CD4-positive, alpha-beta T cell (primary cell): ENCODE measurements around the gene KDR. TPM values are rescaled to one million over a fixed set of nuclear protein-coding genes. Genes with fewer than 3 reads are reported as not detected.

Source experiments
- ATAC-seq: fragments of 200-7000 bp; cut with Tn5 transposase; one replicate; pipeline ENCODE4 v1.10.0; 2022; ENCODE audit warnings: mild to moderate bottlenecking; ENCODE audit not compliant: poor library complexity
- CTCF ChIA-PET: fragments of 350-600 bp; sonication (Branson Sonifier 250); formaldehyde crosslinking; loops from one replicate; lab custom pipeline; 2021; ENCODE audit warnings: antibody characterized with exemption, inconsistent platforms; lab: Charles Lee
- POLR2A ChIA-PET: fragments of 350-600 bp; sonication (Branson Sonifier 250); formaldehyde crosslinking; loops from one replicate; lab custom pipeline; 2021; ENCODE audit warnings: antibody characterized with exemption, inconsistent platforms; lab: Charles Lee
- DNase-seq, 14 experiments: peaks; one replicate each; pipeline ENCODE4 v3.0.0-alpha.2; 2013 to 2020; ENCODE audit warnings: mixed read lengths in 2 of 14
- H3K27ac ChIP-seq, 2 donors: one replicate each; pipeline versions ENCODE4 v1.5.1 to v1.7.0; 2013; ENCODE audit warnings: low read length in 2 of 2, low read depth in 1 of 2, mild to moderate bottlenecking in 1 of 2
- H3K27me3 ChIP-seq, 2 experiments: 1 replicate in 1 of 2; 2 replicates in 1 of 2; pipeline versions ENCODE4 v1.6.1 to v1.7.0; 2013; ENCODE audit warnings: low read length in 2 of 2, control low read depth in 1 of 2, mild to moderate bottlenecking in 1 of 2, moderate library complexity in 1 of 2; ENCODE audit not compliant: insufficient read depth in 2 of 2, control insufficient read depth in 1 of 2
- H3K36me3 ChIP-seq: one replicate; pipeline ENCODE4 v1.6.1; 2013; ENCODE audit warnings: low read length, control low read depth; ENCODE audit not compliant: insufficient read depth
- H3K4me1 ChIP-seq: one replicate; pipeline ENCODE4 v1.6.1; 2013; ENCODE audit warnings: low read length, control low read depth; ENCODE audit not compliant: insufficient read depth
- H3K4me3 ChIP-seq: one replicate; pipeline ENCODE4 v1.5.1; 2013; ENCODE audit warnings: mild to moderate bottlenecking, low read length, moderate library complexity
- H3K9me3 ChIP-seq, 2 experiments: 1 replicate in 1 of 2; 2 replicates in 1 of 2; pipeline versions ENCODE4 v1.6.1 to v1.7.0; 2013; ENCODE audit warnings: low read length in 2 of 2, mild to moderate bottlenecking in 2 of 2, control low read depth in 1 of 2, moderate library complexity in 1 of 2; ENCODE audit not compliant: control insufficient read depth in 1 of 2, insufficient read depth in 1 of 2
- H3K27ac Mint-ChIP-seq: one replicate; pipeline ENCODE4 v1.8.0; 2020; ENCODE audit warnings: mixed read lengths
- H3K27me3 Mint-ChIP-seq: one replicate; pipeline ENCODE4 v1.8.0; 2021; ENCODE audit warnings: mixed read lengths
- H3K36me3 Mint-ChIP-seq: one replicate; pipeline ENCODE4 v1.8.0; 2021; ENCODE audit warnings: low read depth, mixed read lengths
- H3K4me1 Mint-ChIP-seq: one replicate; pipeline ENCODE4 v1.8.0; 2021; ENCODE audit warnings: low read depth, mixed read lengths
- H3K4me3 Mint-ChIP-seq: one replicate; pipeline ENCODE4 v1.8.0; 2020; ENCODE audit warnings: mild to moderate bottlenecking, mixed read lengths
- H3K9me3 Mint-ChIP-seq: one replicate; pipeline ENCODE4 v1.8.0; 2020; ENCODE audit warnings: mixed read lengths
- CTCF ChIP-seq: fragments of 200-600 bp; IDR thresholded peaks from one replicate; pipeline ENCODE4 v1.8.0; 2022; ENCODE audit warnings: antibody characterized with exemption, mild to moderate bottlenecking
- intact Hi-C, 2 experiments: fragments of 100-400 bp; cut with DNase I in 1 of 2; cut with micrococcal nuclease in 1 of 2; formaldehyde crosslinking; loops; one replicate each; pipeline versions ENCODE4 v1.15.1 to v1.9.0; 2023 to 2025; cut with DNase I, micrococcal nuclease
- total RNA-seq, 174 experiments: library from RNA in 2 of 174; stranded (reverse) in 2 of 174; gene quantifications; one replicate each; pipeline ENCODE4 v1.2.3 and lab custom pipeline; 2021 to 2026

The KDR gene
- total RNA-seq, 2 experiments from 2014 or later = not detected

- Mint-ChIP-seq H3K36me3 (no peaks in the 10 kb centered on the region), H3K27ac (no peak overlapping the region), H3K4me3 (no peak overlapping the region), H3K9me3 (no peaks in the 10 kb centered on the region), H3K27me3 (peaks cover 20% of the 10 kb centered on the region), H3K4me1 (no peaks in the 10 kb centered on the region)
- ChIA-PET CTCF (no interaction called here), POLR2A (no interaction called here)
- no peak overlapping the region for H3K27ac ChIP-seq
- DNase-seq = no peak
- no peak for ATAC-seq
- intact Hi-C loops = no loop called here
- H3K4me3 ChIP-seq = no peak overlapping the region
- H3K36me3 ChIP-seq = no peaks in the 10 kb centered on the region
- no peaks in the 10 kb centered on the region for H3K27me3 ChIP-seq
- no peaks in the 10 kb centered on the region for H3K9me3 ChIP-seq
- TF ChIP-seq CTCF = no peak
- no peaks in the 10 kb centered on the region for H3K4me1 ChIP-seq
These were observed 18.5 kb upstream of the KDR start for GRCh38 chr4:55143858-55144257.

GRCh38 chr4:55138367-55138766, 13.0 kb upstream of the KDR start:
- ATAC-seq (no peak), DNase-seq (no peak)
- Mint-ChIP-seq H3K27me3 (peaks cover 7% of the 10 kb centered on the region), H3K9me3 (no peaks in the 10 kb centered on the region), H3K27ac (no peak overlapping the region), H3K4me1 (no peaks in the 10 kb centered on the region), H3K4me3 (no peak overlapping the region), H3K36me3 (no peaks in the 10 kb centered on the region)
- Histone ChIP-seq H3K27ac (no peak overlapping the region), H3K36me3 (no peaks in the 10 kb centered on the region), H3K4me1 (no peaks in the 10 kb centered on the region), H3K9me3 (no peaks in the 10 kb centered on the region), H3K4me3 (no peak overlapping the region), H3K27me3 (no peaks in the 10 kb centered on the region)
- no peak for TF ChIP-seq CTCF
- intact Hi-C loops = no loop called here
- ChIA-PET CTCF (no interaction called here), POLR2A (no interaction called here)

GRCh38 chr4:55136634-55137033, 11.2 kb upstream of the KDR start:
- no peak overlapping the region for H3K27ac Mint-ChIP-seq
- Histone ChIP-seq H3K27ac (no peak overlapping the region), H3K4me3 (no peak overlapping the region), H3K9me3 (no peaks in the 10 kb centered on the region), H3K27me3 (no peaks in the 10 kb centered on the region), H3K4me1 (no peaks in the 10 kb centered on the region), H3K36me3 (no peaks in the 10 kb centered on the region)
- H3K9me3 Mint-ChIP-seq = no peaks in the 10 kb centered on the region
- no peak for TF ChIP-seq CTCF
- no peak overlapping the region for H3K4me3 Mint-ChIP-seq
- intact Hi-C loops = no loop called here
- CTCF ChIA-PET = no interaction called here
- no peaks in the 10 kb centered on the region for H3K36me3 Mint-ChIP-seq
- H3K4me1 Mint-ChIP-seq = no peaks in the 10 kb centered on the region
- ATAC-seq (no peak), DNase-seq (no peak)
- POLR2A ChIA-PET = no interaction called here
- H3K27me3 Mint-ChIP-seq = no peaks in the 10 kb centered on the region
